WTC11 (cell line): Measurements from ENCODE around the gene PDE11A.

Source experiments
- ATF3 ChIP-seq: sonication (generic); formaldehyde crosslinking; conservative IDR thresholded peaks from 2 replicates; pipeline ENCODE4 v1.8.1; 2022; ENCODE audit warnings: mild to moderate bottlenecking, missing genetic modification reagents
- CTCF ChIP-seq: fragments of 200-600 bp; IDR thresholded peaks from 2 replicates; pipeline ENCODE4 v1.8.0; 2022; ENCODE audit warnings: antibody characterized with exemption
- JUN ChIP-seq: sonication (generic); formaldehyde crosslinking; IDR thresholded peaks from 2 replicates; pipeline ENCODE4 v1.8.0; 2023; ENCODE audit warnings: mild to moderate bottlenecking, missing genetic modification reagents
- NFYB ChIP-seq: sonication (generic); formaldehyde crosslinking; conservative IDR thresholded peaks from 2 replicates; pipeline ENCODE4 v1.8.0; 2022; ENCODE audit warnings: low read depth, missing genetic modification reagents
- SOX15 ChIP-seq: fragments of 250-450 bp; sonication (Bioruptor Pico); IDR thresholded peaks from 2 replicates; pipeline ENCODE4 v1.9.0; 2021; ENCODE audit warnings: mild to moderate bottlenecking
- ZNF121 ChIP-seq: sonication (generic); formaldehyde crosslinking; IDR thresholded peaks from 2 replicates; pipeline ENCODE4 v1.8.0; 2023; ENCODE audit warnings: missing genetic modification reagents

DNA sequence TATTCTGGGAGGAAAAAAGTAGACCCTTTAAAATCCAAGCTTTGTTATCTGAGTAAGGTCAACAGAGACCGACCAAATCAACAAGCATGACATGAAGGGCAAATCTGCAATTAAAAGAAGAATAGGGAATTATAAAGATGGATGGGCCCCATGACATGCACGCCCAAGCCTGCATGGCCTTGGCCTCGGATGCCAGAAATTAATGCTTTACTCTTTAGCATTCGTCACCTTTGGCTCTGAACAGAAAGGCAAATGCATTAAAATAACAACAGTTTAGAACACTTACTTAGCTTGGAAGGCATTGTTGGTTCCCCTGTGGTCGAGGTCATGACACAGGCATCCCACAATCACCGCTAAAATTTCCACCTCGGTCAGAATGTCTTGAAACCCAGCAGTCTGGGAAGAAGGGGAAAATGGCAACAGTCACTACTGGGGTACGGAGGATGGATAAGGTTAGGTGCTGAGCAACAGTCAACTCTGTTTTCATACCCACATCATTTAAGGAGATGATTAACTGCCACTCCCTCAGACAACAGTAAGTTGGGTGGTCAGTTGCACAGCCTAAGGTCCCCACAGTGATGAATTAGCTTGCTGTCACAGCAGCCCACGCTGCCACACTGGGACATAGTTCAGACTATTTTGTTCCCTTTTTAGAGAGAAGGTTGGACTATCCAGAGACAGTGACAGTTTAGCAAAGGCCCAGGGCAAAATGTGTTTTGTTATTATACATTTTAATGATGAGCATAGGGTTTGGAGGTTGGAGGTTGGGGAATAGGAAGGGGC is 360.9 kb downstream of the PDE11A start:
- TF ChIP-seq CTCF = no peak
- no peak for TF ChIP-seq NFYB (CRISPR knock-in tag)
- TF ChIP-seq ATF3 (CRISPR knock-in tag) = no peak
- no peak for TF ChIP-seq ZNF121
- no peak for TF ChIP-seq JUN (CRISPR knock-in tag)
- TF ChIP-seq SOX15 = no peak
